Measurements from ENCODE around the gene GABRR2. TPM values are rescaled to one million over a fixed set of nuclear protein-coding genes. Genes with fewer than 3 reads are reported as not detected.

GABRR2 gene
- total and polyA plus RNA-seq, 2 donors from 2014 or later: 0.38 TPM; not detected in 1

- DNase-seq (no peak), FAIRE-seq (no peak)
- intact Hi-C loops (cut with DNase I): loop anchor here (10.0 kb wide), 1 partner anchor 258 kb away; no protein-coding TSS in a partner anchor
- H3K27ac ChIP-seq (ENCODE audit: low read depth in 2 of 2, low read length in 2 of 2): no peak overlapping the region
- H3K4me1 ChIP-seq (ENCODE audit: control insufficient read depth in 2 of 3, insufficient read depth in 2 of 3, low read depth in 1 of 3, low read length in 3 of 3): peaks cover 0 to 7% (median 0%) of the 10 kb centered on the region in 3 donors
- H3K9me3 ChIP-seq (ENCODE audit: control insufficient read depth in 2 of 3, insufficient read depth in 1 of 3, low read length in 3 of 3): no peaks in the 10 kb centered on the region
- no peak overlapping the region for H3K9ac ChIP-seq (ENCODE audit: low read length in 3 of 3)
- no peaks in the 10 kb centered on the region for H3K36me3 ChIP-seq (ENCODE audit: control insufficient read depth in 2 of 3, insufficient read depth in 3 of 3, low read length in 3 of 3)
- H3K4me3 ChIP-seq (ENCODE audit: low read length in 3 of 3): no peak overlapping the region
- no peaks in the 10 kb centered on the region for H3K27me3 ChIP-seq (ENCODE audit: control insufficient read depth, insufficient read depth, low read length)
- no peak for TF ChIP-seq CTCF (IDR thresholded peaks at IDR 0.05; ENCODE audit: borderline replicate concordance, extremely low read depth, insufficient read depth)
Observed at GRCh38 chr6:89243331-89243629, 71.8 kb downstream of the GABRR2 start.

- no peaks in the 10 kb centered on the region for H3K36me3 ChIP-seq (ENCODE audit: control insufficient read depth in 2 of 3, insufficient read depth in 3 of 3, low read length in 3 of 3)
Observed at GRCh38 chr6:89242574-89243330, 72.3 kb downstream of the GABRR2 start.

GRCh38 chr6:89239338-89239737 lies 75.8 kb downstream of the GABRR2 start:
- Histone ChIP-seq H3K27me3 (ENCODE audit: control insufficient read depth, insufficient read depth, low read length) (no peaks in the 10 kb centered on the region), H3K4me3 (ENCODE audit: low read length in 3 of 3) (no peak overlapping the region), H3K9me3 (ENCODE audit: control insufficient read depth in 2 of 3, insufficient read depth in 1 of 3, low read length in 3 of 3) (no peaks in the 10 kb centered on the region), H3K9ac (ENCODE audit: low read length in 3 of 3) (no peak overlapping the region), H3K4me1 (ENCODE audit: control insufficient read depth in 2 of 3, insufficient read depth in 2 of 3, low read depth in 1 of 3, low read length in 3 of 3) (peaks cover 0 to 7% (median 0%) of the 10 kb centered on the region in 3 donors), H3K27ac (ENCODE audit: low read depth in 2 of 2, low read length in 2 of 2) (no peak overlapping the region), H3K36me3 (ENCODE audit: control insufficient read depth in 2 of 3, insufficient read depth in 3 of 3, low read length in 3 of 3) (no peaks in the 10 kb centered on the region)
- no peak for FAIRE-seq
- no peak for DNase-seq
- intact Hi-C loops (cut with DNase I): no loop called here
- TF ChIP-seq CTCF (IDR thresholded peaks at IDR 0.05; ENCODE audit: borderline replicate concordance, extremely low read depth, insufficient read depth): no peak

More at GRCh38 chr6:89242574-89243330, 72.3 kb downstream of the GABRR2 start:
- intact Hi-C loops (cut with DNase I): loop anchor here (10.0 kb wide), 1 partner anchor 258 kb away; no protein-coding TSS in a partner anchor
- Histone ChIP-seq H3K4me1 (ENCODE audit: control insufficient read depth in 2 of 3, insufficient read depth in 2 of 3, low read depth in 1 of 3, low read length in 3 of 3) (peaks cover 0 to 7% (median 0%) of the 10 kb centered on the region in 3 donors), H3K4me3 (ENCODE audit: low read length in 3 of 3) (no peak overlapping the region), H3K27me3 (ENCODE audit: control insufficient read depth, insufficient read depth, low read length) (no peaks in the 10 kb centered on the region), H3K27ac (ENCODE audit: low read depth in 2 of 2, low read length in 2 of 2) (no peak overlapping the region), H3K9me3 (ENCODE audit: control insufficient read depth in 2 of 3, insufficient read depth in 1 of 3, low read length in 3 of 3) (no peaks in the 10 kb centered on the region), H3K9ac (ENCODE audit: low read length in 3 of 3) (no peak overlapping the region)
- no peak for FAIRE-seq
- peak in 3 of 5 donors; percentile 38 to 85 (median 67) for DNase-seq
- peak; percentile 39 for TF ChIP-seq CTCF (IDR thresholded peaks at IDR 0.05; ENCODE audit: borderline replicate concordance, extremely low read depth, insufficient read depth)
